T-helper 1 cell treated with Interleukin-12 subunit alpha and Interleukin-12 subunit beta and Interleukin-4 antibody, amounts not matched to agents 30 μg/mL and 1 μg/mL, for 36 hours (primary cell): ENCODE data around the gene OGFR.
A peak's percentile ranks its signal among the peaks of the same experiment; 100 is the strongest.

ENCODE experiments used
- H3K27ac Mint-ChIP-seq: one replicate; pipeline ENCODE4 v1.8.0; 2021; ENCODE audit warnings: mild to moderate bottlenecking, mixed read lengths
- H3K27me3 Mint-ChIP-seq: one replicate; pipeline ENCODE4 v1.8.0; 2021; ENCODE audit warnings: low read depth, mixed read lengths
- H3K36me3 Mint-ChIP-seq: one replicate; pipeline ENCODE4 v1.8.0; 2021; ENCODE audit warnings: low read depth, mixed read lengths
- H3K4me1 Mint-ChIP-seq: one replicate; pipeline ENCODE4 v1.8.0; 2021; ENCODE audit warnings: low read depth, mixed read lengths
- H3K4me3 Mint-ChIP-seq: one replicate; pipeline ENCODE4 v1.8.0; 2021; ENCODE audit warnings: mild to moderate bottlenecking, moderate library complexity, mixed read lengths
- H3K9me3 Mint-ChIP-seq: one replicate; pipeline ENCODE4 v1.8.0; 2021; ENCODE audit warnings: mixed read lengths

Gene OGFR, protein sequence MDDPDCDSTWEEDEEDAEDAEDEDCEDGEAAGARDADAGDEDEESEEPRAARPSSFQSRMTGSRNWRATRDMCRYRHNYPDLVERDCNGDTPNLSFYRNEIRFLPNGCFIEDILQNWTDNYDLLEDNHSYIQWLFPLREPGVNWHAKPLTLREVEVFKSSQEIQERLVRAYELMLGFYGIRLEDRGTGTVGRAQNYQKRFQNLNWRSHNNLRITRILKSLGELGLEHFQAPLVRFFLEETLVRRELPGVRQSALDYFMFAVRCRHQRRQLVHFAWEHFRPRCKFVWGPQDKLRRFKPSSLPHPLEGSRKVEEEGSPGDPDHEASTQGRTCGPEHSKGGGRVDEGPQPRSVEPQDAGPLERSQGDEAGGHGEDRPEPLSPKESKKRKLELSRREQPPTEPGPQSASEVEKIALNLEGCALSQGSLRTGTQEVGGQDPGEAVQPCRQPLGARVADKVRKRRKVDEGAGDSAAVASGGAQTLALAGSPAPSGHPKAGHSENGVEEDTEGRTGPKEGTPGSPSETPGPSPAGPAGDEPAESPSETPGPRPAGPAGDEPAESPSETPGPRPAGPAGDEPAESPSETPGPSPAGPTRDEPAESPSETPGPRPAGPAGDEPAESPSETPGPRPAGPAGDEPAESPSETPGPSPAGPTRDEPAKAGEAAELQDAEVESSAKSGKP

GRCh38 chr20:62804627-62805154 lies at the start of gene OGFR:
OGFR (plus strand) TSS chr20:62804835; CDS start chr20:62804860, 25 bp downstream.
- H3K36me3 Mint-ChIP-seq, result peaks cover 11% of the 10 kb centered on the region
- H3K27ac Mint-ChIP-seq, result peak within 1 kb of the TSS; percentile 89
- no peaks in the 10 kb centered on the region for H3K9me3 Mint-ChIP-seq
- no peaks in the 10 kb centered on the region for H3K27me3 Mint-ChIP-seq
- H3K4me3 Mint-ChIP-seq, result peak within 1 kb of the TSS; percentile 92
- peaks cover 16% of the 10 kb centered on the region for H3K4me1 Mint-ChIP-seq

GRCh38 chr20:62754991-62755356 lies 49.7 kb upstream of the OGFR start:
- Mint-ChIP-seq H3K27me3 (peaks cover 42% of the 10 kb centered on the region), H3K27ac (no peak overlapping the region), H3K9me3 (no peaks in the 10 kb centered on the region), H3K4me1 (no peaks in the 10 kb centered on the region), H3K4me3 (no peak overlapping the region), H3K36me3 (no peaks in the 10 kb centered on the region)

- H3K9me3 Mint-ChIP-seq, result no peaks in the 10 kb centered on the region
- H3K27ac Mint-ChIP-seq, result no peak overlapping the region
- H3K27me3 Mint-ChIP-seq, result peaks cover 40% of the 10 kb centered on the region
- H3K36me3 Mint-ChIP-seq, result no peaks in the 10 kb centered on the region
- H3K4me3 Mint-ChIP-seq, result no peak overlapping the region
- H3K4me1 Mint-ChIP-seq, result no peaks in the 10 kb centered on the region
These were observed 48.6 kb upstream of the OGFR start for GRCh38 chr20:62755817-62756724.

DNA sequence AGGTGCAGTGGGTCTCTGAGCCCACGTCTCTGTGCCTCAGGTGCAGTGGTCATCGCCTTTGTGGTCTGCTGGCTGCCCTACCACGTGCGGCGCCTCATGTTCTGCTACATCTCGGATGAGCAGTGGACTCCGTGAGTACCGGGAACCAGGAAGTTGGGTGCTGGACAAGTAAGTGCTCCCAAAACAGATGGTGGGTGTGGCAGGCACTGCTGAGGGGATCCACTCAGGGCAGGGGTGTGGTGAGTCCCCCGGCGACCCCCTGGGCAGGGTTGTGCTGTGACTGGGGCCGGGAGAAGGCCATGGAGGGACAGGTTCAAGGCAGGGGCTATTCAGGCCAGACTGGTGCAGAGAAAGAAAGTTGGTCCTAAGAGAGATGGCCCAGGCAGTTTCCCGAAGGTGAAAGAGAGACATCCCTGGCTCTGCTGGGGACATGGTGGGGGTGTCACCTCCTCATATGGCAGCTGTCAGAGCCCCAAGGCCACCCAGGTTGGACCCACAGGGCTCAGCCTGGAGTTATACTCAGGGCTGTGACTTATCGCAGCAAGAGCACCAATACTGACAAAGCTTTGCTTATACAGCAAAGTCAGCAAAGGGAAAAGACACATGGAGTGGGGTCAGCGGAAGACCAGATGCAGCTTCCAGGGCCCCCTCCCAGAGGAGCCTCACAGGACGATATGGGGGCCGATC lies 46.3 kb upstream of the OGFR start:
- Mint-ChIP-seq H3K9me3 (no peaks in the 10 kb centered on the region), H3K4me1 (no peaks in the 10 kb centered on the region), H3K36me3 (no peaks in the 10 kb centered on the region), H3K27ac (no peak overlapping the region), H3K27me3 (peaks cover 28% of the 10 kb centered on the region), H3K4me3 (no peak overlapping the region)

DNA sequence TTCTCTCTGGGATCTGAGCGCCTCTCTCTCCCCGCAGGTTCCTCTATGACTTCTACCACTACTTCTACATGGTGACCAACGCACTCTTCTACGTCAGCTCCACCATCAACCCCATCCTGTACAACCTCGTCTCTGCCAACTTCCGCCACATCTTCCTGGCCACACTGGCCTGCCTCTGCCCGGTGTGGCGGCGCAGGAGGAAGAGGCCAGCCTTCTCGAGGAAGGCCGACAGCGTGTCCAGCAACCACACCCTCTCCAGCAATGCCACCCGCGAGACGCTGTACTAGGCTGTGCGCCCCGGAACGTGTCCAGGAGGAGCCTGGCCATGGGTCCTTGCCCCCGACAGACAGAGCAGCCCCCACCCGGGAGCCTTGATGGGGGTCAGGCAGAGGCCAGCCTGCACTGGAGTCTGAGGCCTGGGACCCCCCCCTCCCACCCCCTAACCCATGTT lies 44.6 kb upstream of the OGFR start:
- Mint-ChIP-seq H3K9me3 (no peaks in the 10 kb centered on the region), H3K27ac (no peak overlapping the region), H3K4me1 (no peaks in the 10 kb centered on the region), H3K4me3 (no peak overlapping the region), H3K36me3 (no peaks in the 10 kb centered on the region), H3K27me3 (peaks cover 23% of the 10 kb centered on the region)

GRCh38 chr20:62760471-62760855 lies 44.2 kb upstream of the OGFR start:
- H3K27ac Mint-ChIP-seq, result no peak overlapping the region
- peaks cover 23% of the 10 kb centered on the region for H3K27me3 Mint-ChIP-seq
- no peaks in the 10 kb centered on the region for H3K4me1 Mint-ChIP-seq
- no peaks in the 10 kb centered on the region for H3K9me3 Mint-ChIP-seq
- no peaks in the 10 kb centered on the region for H3K36me3 Mint-ChIP-seq
- no peak overlapping the region for H3K4me3 Mint-ChIP-seq

GRCh38 chr20:62760856-62761758 lies 43.5 kb upstream of the OGFR start:
- Mint-ChIP-seq H3K9me3 (no peaks in the 10 kb centered on the region), H3K4me1 (no peaks in the 10 kb centered on the region), H3K36me3 (no peaks in the 10 kb centered on the region), H3K27ac (no peak overlapping the region), H3K4me3 (no peak overlapping the region), H3K27me3 (peaks cover 19% of the 10 kb centered on the region)

DNA sequence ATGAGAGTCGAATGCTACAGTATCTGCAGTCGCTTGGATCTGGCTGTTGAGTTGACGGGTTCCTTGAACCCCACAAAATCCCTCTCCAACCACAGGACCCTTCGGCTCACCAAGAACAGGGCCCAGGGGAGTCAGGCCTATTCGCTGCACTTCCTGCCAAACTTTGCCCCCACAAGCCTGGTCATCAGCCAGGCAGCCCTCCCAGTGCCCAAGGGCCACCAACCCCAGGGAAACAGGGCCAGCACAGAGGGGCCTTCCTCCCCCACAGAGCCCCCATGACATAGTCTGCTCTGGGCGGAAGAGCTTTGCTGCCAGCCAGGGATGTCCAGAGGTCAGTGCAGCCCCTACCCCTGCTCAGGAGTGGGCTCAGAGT lies 42.9 kb upstream of the OGFR start:
- Mint-ChIP-seq H3K9me3 (no peaks in the 10 kb centered on the region), H3K27ac (no peak overlapping the region), H3K27me3 (peaks cover 19% of the 10 kb centered on the region)

GRCh38 chr20:62762376-62762775 lies 42.3 kb upstream of the OGFR start:
- H3K4me3 Mint-ChIP-seq, result no peak overlapping the region
- no peaks in the 10 kb centered on the region for H3K9me3 Mint-ChIP-seq
- H3K36me3 Mint-ChIP-seq, result no peaks in the 10 kb centered on the region
- peaks cover 13% of the 10 kb centered on the region for H3K27me3 Mint-ChIP-seq
- H3K4me1 Mint-ChIP-seq, result no peaks in the 10 kb centered on the region
- no peak overlapping the region for H3K27ac Mint-ChIP-seq

More for the DNA sequence above, 42.9 kb upstream of the OGFR start:
- Mint-ChIP-seq H3K4me1 (no peaks in the 10 kb centered on the region), H3K36me3 (no peaks in the 10 kb centered on the region), H3K4me3 (no peak overlapping the region)

DNA sequence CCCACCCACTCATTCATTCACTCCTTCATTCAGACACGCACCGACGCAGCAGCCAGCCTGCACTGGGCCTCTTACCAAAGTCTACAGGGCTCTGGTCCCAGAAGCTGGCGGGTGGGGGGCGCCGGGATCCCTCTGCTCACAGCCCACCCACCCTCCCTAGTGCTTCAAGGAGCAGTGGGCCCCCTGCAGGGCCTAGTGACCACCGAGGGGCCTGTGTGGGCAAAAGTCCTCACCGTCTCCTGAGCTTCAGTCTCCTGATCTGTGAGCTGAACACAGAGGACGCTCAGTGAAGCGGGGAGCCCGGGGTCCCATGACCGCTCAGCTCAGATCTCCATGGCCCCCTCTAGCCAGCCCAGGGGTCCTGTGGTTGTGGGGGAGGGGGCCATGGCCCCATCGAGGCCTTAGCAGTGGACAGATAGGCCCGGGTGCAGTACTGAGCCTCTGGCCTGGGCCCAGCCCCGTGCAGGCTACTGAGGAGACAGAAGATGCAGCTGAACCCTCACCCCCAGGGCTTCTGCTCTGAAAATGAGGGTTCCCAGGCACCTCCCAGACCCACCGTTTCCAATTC lies 41.8 kb upstream of the OGFR start:
- H3K27ac Mint-ChIP-seq, result no peak overlapping the region
- no peak overlapping the region for H3K4me3 Mint-ChIP-seq
- H3K4me1 Mint-ChIP-seq, result no peaks in the 10 kb centered on the region
- peaks cover 9% of the 10 kb centered on the region for H3K27me3 Mint-ChIP-seq
- no peaks in the 10 kb centered on the region for H3K9me3 Mint-ChIP-seq
- no peaks in the 10 kb centered on the region for H3K36me3 Mint-ChIP-seq

GRCh38 chr20:62763404-62763803 lies 41.2 kb upstream of the OGFR start:
- Mint-ChIP-seq H3K4me1 (no peaks in the 10 kb centered on the region), H3K4me3 (no peak overlapping the region), H3K27me3 (peaks cover 9% of the 10 kb centered on the region), H3K27ac (no peak overlapping the region), H3K9me3 (no peaks in the 10 kb centered on the region), H3K36me3 (no peaks in the 10 kb centered on the region)

DNA sequence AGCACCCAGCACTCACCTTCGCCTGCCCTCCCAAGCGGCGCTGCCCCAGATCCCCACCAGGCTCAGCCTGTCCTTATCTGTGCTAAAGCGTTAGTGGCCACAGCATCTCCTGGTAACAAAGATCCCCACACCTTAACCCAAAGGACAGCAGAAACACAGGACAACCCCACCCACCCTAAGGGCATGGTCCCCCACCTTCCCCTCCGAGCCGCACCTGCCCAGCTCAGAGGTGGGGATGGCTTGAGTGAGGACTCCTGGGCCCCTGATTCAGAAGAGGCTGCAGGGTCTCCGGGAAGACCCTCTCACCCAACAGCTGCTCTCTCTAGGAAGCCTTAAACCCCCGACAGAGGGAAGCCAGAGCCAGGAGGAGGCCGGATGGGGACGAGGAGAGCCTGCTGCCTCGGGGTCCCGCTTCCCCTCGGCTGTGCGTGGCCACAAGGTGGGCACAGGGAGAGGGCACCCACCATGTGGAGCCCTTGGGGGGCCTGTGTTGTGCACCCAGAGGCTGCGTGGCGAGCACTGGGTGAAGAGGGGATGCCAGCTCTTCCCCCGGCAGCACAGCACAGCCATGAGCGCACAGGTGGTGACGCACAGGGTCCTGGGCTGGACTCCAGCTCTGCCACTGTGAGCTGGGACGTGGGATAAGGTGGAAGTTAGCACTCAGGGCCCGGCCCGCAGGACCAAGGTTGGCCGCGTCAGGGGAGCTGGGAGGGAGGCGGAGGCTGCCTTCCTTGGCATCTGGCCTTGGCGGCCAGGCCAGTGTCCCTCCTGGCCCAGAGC lies 40.3 kb upstream of the OGFR start:
- H3K36me3 Mint-ChIP-seq, result no peaks in the 10 kb centered on the region
- no peak overlapping the region for H3K4me3 Mint-ChIP-seq
- no peaks in the 10 kb centered on the region for H3K4me1 Mint-ChIP-seq
- peaks cover 9% of the 10 kb centered on the region for H3K27me3 Mint-ChIP-seq
- no peaks in the 10 kb centered on the region for H3K9me3 Mint-ChIP-seq
- H3K27ac Mint-ChIP-seq, result no peak overlapping the region
